ENCODE measurements around the gene PIK3CD.

PIK3CD gene
- 380 to 443 (median 389) reads per million in 3 donors for total RNA-seq

DNA sequence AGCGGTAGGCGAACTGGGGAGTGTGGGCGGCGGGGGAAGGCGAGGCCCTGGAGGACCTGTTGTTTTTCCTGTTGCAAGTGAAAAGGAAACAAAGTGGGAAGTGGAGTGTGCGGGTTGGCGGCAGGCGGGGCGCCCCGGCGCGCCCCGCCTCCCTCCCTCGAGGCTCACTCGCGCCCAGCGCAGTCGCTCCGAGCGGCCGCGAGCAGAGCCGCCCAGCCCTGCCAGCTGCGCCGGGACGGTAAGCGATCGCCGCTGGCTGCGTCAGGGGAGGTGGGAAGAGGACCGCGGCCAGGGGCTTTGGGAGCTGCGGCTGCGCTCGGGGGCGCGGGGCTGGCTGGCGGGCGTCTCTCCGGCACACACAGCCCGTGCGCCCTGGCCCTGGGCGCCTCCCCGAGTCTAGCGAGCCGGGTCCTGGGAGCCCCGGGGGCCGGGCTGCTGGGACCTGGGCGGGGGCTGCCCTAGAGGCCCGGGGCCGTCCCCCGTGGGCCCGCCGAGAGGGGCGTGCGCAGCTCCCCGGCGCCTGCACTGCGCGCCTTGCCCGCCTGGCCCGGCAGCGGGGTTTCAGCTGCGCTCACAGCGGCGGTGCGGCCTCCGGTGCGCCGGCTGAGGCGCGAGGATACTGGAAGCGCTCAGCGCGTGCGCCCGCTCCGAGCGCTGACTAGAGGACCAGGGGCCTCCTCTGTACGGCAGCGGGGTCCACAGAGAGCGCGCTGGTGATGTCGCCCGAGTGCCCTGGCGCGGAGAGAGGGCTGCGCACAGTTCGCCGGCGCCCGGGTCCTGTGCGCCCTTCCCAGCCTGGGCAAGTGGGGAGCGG lies at the start of gene PIK3CD:
Gene PIK3CD (plus strand): TSS at position 167 of the 814 bp plus-strand sequence. CDS start 58,725 bp downstream, outside the sequence.
- no peaks in the 10 kb centered on the region for H3K9me3 ChIP-seq (ENCODE audit: control insufficient read depth, low read length)
- no peaks in the 10 kb centered on the region for H3K36me3 ChIP-seq (ENCODE audit: control insufficient read depth, insufficient read depth, low read length)
- peak within 1 kb of the TSS; percentile 80 for H3K27ac ChIP-seq (ENCODE audit: insufficient read depth, low read length, poor library complexity, severe bottlenecking)
- H3K4me3 ChIP-seq (ENCODE audit: insufficient read depth, low read depth, low read length, poor library complexity, severe bottlenecking) = peak within 1 kb of the TSS; percentile 81
- peak in 2 of 3 donors; percentile 19 to 34 for DNase-seq
- no peaks in the 10 kb centered on the region for H3K27me3 ChIP-seq (replicated peaks; ENCODE audit: control insufficient read depth, insufficient read depth, low read length, poor library complexity, severe bottlenecking)
- peaks cover 32% of the 10 kb centered on the region for H3K4me1 ChIP-seq (ENCODE audit: control insufficient read depth, insufficient read depth, low read length, poor library complexity, severe bottlenecking)

DNA sequence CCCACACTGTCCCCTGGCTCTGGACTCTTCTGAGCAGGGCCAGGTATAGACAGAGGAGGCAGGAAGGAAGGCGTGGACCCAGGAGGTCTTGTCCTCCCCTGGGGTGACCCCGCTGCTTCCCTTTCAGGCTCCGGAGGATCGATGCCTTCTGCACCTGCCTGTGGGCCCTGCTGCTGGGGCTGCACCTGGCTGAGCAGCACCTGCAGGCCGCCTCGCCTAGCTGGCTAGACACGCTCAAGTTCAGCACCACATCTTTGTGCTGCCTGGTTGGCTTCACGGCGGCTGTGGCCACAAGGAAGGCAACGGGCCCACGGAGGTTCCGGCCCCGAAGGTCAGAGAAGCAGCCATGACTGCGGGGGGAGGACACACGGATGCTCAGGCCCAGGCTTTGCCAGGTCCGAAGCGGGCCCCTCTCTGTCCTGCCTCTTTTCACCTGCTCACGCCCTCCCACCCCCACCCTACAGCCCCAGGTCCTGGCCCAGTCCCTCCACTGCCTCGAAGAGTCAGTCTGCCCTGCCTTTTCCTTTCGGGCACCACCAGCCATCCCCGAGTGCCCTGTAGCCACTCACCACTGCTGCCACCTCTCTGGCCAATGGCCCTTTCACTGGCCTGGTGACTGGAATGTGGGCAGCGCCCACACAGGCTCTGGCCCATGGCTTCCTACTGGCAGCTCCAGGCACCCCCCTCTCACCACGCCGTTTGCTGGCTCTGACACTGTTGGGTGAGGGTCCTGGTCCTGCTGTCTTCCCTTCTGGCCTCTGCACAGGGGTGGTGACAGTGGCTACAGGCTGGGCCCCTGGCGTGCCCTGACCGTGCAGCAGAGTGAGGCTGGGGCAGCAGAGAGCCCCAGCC lies 49.4 kb upstream of the PIK3CD start:
- no peaks in the 10 kb centered on the region for H3K27me3 ChIP-seq (replicated peaks; ENCODE audit: control insufficient read depth, insufficient read depth, low read length, poor library complexity, severe bottlenecking)
- H3K4me1 ChIP-seq (ENCODE audit: control insufficient read depth, insufficient read depth, low read length, poor library complexity, severe bottlenecking) = no peaks in the 10 kb centered on the region
- no peak overlapping the region for H3K4me3 ChIP-seq (ENCODE audit: insufficient read depth, low read depth, low read length, poor library complexity, severe bottlenecking)
- H3K27ac ChIP-seq (ENCODE audit: insufficient read depth, low read length, poor library complexity, severe bottlenecking) = no peak overlapping the region
- no peak for DNase-seq
- no peaks in the 10 kb centered on the region for H3K9me3 ChIP-seq (ENCODE audit: control insufficient read depth, low read length)
- H3K36me3 ChIP-seq (ENCODE audit: control insufficient read depth, insufficient read depth, low read length) = peaks cover 23% of the 10 kb centered on the region

DNA sequence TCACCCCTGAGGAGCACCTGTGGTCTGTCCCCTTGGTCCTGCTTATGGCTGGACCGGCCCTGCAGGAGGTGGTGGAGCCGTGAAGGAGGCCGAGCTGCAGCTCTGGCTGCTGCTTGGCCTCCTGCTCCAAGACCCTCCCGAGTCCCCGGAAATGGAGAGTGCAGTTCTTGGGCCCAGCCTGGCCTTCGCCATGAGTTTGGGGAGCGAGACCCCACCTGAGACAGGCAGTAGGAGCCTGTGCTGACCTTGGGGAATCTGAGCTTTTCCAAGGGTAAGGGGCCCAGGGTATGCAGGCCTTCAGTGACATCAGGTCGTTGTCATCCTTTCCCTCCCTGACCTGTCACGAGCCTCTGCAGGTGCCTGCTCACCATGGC lies 48.8 kb upstream of the PIK3CD start:
- H3K4me1 ChIP-seq (ENCODE audit: control insufficient read depth, insufficient read depth, low read length, poor library complexity, severe bottlenecking) = no peaks in the 10 kb centered on the region
- peaks cover 17% of the 10 kb centered on the region for H3K36me3 ChIP-seq (ENCODE audit: control insufficient read depth, insufficient read depth, low read length)
- no peak overlapping the region for H3K27ac ChIP-seq (ENCODE audit: insufficient read depth, low read length, poor library complexity, severe bottlenecking)
- no peak for DNase-seq
- no peaks in the 10 kb centered on the region for H3K9me3 ChIP-seq (ENCODE audit: control insufficient read depth, low read length)
- no peaks in the 10 kb centered on the region for H3K27me3 ChIP-seq (replicated peaks; ENCODE audit: control insufficient read depth, insufficient read depth, low read length, poor library complexity, severe bottlenecking)
- H3K4me3 ChIP-seq (ENCODE audit: insufficient read depth, low read depth, low read length, poor library complexity, severe bottlenecking) = no peak overlapping the region

DNA sequence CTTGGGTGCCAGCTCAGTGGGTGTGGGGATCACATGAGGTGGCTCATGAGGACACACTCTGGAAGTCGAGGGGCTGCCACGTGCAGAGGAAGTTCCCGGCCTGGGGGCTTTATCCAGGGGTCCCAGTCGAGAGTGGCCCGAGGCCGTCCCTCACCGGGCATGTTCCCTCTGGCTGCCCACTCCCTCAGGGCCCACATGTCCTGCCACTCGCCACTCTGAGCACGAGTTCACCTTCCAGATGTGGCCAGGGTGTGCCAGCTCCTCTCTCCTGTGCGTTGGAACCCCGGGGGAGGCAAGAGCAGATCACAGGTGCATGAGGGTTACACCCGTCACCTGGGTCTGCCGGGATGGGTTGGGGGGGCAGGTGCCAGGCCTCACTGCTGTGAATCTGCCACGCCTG lies 48.2 kb upstream of the PIK3CD start:
- H3K36me3 ChIP-seq (ENCODE audit: control insufficient read depth, insufficient read depth, low read length) = peaks cover 12% of the 10 kb centered on the region
- no peaks in the 10 kb centered on the region for H3K27me3 ChIP-seq (replicated peaks; ENCODE audit: control insufficient read depth, insufficient read depth, low read length, poor library complexity, severe bottlenecking)
- H3K9me3 ChIP-seq (ENCODE audit: control insufficient read depth, low read length) = no peaks in the 10 kb centered on the region
- H3K4me1 ChIP-seq (ENCODE audit: control insufficient read depth, insufficient read depth, low read length, poor library complexity, severe bottlenecking) = no peaks in the 10 kb centered on the region
- H3K4me3 ChIP-seq (ENCODE audit: insufficient read depth, low read depth, low read length, poor library complexity, severe bottlenecking) = no peak overlapping the region
- H3K27ac ChIP-seq (ENCODE audit: insufficient read depth, low read length, poor library complexity, severe bottlenecking) = no peak overlapping the region
- no peak for DNase-seq

DNA sequence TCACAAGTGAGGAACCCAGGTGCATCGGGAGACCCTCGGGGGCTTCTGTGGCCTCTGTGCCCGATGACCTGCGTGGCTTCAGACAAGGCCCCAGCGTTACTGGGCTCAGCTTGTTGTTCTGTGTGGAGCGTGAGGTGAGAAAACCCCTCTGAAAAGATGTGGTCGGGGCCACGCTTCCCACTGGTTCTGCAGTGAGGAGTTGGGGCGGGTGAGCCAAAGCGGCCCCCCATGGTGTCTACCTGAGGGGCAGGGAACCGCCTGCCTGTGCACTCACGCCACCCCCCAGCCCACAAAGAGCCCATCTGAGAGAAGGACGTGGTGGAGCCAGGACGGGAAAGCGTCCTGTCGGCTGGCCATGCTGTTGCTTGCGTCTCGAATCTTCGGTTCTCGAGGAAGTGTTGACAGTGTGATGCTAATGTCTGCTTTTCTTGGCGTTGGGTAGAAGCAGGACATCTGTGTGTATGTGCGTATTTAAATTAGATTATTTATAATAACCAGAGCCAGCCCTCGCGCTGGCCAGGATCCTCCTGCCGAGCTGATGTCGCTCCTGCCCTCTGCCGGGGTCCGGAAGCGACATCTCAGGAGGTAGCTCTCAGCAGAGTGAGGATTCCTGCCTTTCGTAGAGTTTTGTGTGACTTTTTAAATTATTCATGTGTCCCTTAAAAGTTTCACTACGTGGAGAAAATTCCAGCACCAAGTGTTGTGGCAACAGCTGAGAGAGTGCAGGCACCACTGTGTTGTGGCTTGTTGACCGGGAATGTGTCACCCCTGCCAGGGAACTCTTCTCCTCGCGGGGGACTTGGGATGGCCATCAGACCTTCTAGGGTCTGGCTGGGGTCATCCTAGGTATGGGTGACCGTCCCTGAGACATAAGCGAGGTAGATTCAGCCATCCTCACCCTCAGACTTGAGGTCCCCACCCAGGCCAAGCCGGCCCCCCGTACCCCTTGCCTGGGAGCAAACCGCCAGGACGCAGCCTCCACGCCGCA lies 47.5 kb upstream of the PIK3CD start:
- H3K4me1 ChIP-seq (ENCODE audit: control insufficient read depth, insufficient read depth, low read length, poor library complexity, severe bottlenecking) = no peaks in the 10 kb centered on the region
- H3K27me3 ChIP-seq (replicated peaks; ENCODE audit: control insufficient read depth, insufficient read depth, low read length, poor library complexity, severe bottlenecking) = no peaks in the 10 kb centered on the region
- DNase-seq = no peak
- H3K9me3 ChIP-seq (ENCODE audit: control insufficient read depth, low read length) = no peaks in the 10 kb centered on the region
- no peak overlapping the region for H3K27ac ChIP-seq (ENCODE audit: insufficient read depth, low read length, poor library complexity, severe bottlenecking)
- H3K36me3 ChIP-seq (ENCODE audit: control insufficient read depth, insufficient read depth, low read length) = peaks cover 12% of the 10 kb centered on the region
- H3K4me3 ChIP-seq (ENCODE audit: insufficient read depth, low read depth, low read length, poor library complexity, severe bottlenecking) = no peak overlapping the region

DNA sequence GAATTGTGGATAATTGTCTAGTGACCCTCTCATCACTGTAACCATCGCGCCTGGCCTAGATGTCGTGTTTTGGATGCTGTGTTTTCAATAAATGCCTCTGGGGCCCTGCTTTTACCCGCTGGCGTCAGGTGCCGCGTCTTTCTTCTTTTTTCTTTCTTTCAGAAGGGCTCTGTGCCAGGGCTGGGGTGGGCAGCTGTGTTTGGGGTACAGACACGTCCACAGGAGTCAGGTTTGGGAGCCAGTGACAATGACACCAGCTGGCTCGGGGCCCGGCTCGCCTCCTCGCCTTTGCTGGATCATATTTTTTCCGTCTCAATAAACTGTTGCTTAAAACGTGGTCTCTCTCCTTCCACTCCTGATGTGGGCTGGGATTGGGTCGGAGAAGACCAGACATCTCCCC lies 46.7 kb upstream of the PIK3CD start:
- no peaks in the 10 kb centered on the region for H3K9me3 ChIP-seq (ENCODE audit: control insufficient read depth, low read length)
- peaks cover 12% of the 10 kb centered on the region for H3K36me3 ChIP-seq (ENCODE audit: control insufficient read depth, insufficient read depth, low read length)
- H3K27ac ChIP-seq (ENCODE audit: insufficient read depth, low read length, poor library complexity, severe bottlenecking) = no peak overlapping the region
- no peak for DNase-seq
- H3K27me3 ChIP-seq (replicated peaks; ENCODE audit: control insufficient read depth, insufficient read depth, low read length, poor library complexity, severe bottlenecking) = no peaks in the 10 kb centered on the region
- H3K4me1 ChIP-seq (ENCODE audit: control insufficient read depth, insufficient read depth, low read length, poor library complexity, severe bottlenecking) = no peaks in the 10 kb centered on the region
- H3K4me3 ChIP-seq (ENCODE audit: insufficient read depth, low read depth, low read length, poor library complexity, severe bottlenecking) = no peak overlapping the region

DNA sequence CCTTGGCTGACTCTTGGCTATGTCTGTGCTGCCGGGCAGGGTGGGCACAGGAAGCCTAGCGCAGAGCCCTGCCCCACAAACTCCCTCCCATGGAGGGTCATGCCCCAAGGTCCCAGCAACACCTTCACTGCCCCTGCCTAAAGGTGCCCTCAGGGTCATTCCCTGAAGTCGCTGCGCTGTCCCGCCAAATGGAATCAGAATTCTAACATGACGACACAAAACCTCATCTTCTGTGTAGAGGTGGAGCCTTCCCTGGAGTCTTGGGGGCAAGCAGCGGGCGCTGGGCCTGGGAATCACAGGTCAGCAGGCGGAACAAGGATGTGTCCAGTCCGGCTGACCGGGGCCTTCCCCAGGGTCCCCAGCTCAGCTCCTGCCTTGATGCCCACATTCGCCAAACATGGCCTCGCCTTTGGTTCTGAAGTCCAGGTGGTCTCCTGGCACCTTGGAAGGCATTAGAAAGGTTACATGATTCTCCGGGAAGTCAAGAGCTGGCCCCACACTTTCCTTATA lies 45.5 kb upstream of the PIK3CD start:
- Histone ChIP-seq H3K4me3 (ENCODE audit: insufficient read depth, low read depth, low read length, poor library complexity, severe bottlenecking) (no peak overlapping the region), H3K36me3 (ENCODE audit: control insufficient read depth, insufficient read depth, low read length) (peaks cover 9% of the 10 kb centered on the region), H3K27me3 (replicated peaks; ENCODE audit: control insufficient read depth, insufficient read depth, low read length, poor library complexity, severe bottlenecking) (no peaks in the 10 kb centered on the region), H3K4me1 (ENCODE audit: control insufficient read depth, insufficient read depth, low read length, poor library complexity, severe bottlenecking) (no peaks in the 10 kb centered on the region), H3K27ac (ENCODE audit: insufficient read depth, low read length, poor library complexity, severe bottlenecking) (no peak overlapping the region), H3K9me3 (ENCODE audit: control insufficient read depth, low read length) (no peaks in the 10 kb centered on the region)
- no peak for DNase-seq

DNA sequence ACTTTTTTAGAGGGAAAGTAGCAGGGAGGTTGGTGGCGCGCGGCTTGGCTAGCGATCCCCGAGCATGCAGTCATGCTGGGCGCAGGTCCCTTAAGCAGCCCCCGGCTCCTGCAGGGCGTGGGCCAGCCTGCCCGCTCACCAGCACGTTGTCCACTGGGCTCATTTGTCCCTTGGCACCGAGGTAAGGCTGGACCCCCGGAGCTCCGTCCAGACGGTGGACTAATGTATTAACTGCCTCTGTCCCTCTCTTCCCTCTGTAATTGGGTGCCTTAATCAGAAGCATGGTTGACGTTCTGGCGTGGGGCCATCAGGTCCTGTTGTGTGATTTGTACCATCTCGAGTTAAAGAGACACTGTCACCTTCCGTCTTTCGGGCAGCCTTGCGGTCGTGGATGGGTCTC lies 45.1 kb upstream of the PIK3CD start:
- Histone ChIP-seq H3K27me3 (replicated peaks; ENCODE audit: control insufficient read depth, insufficient read depth, low read length, poor library complexity, severe bottlenecking) (no peaks in the 10 kb centered on the region), H3K9me3 (ENCODE audit: control insufficient read depth, low read length) (no peaks in the 10 kb centered on the region), H3K4me1 (ENCODE audit: control insufficient read depth, insufficient read depth, low read length, poor library complexity, severe bottlenecking) (no peaks in the 10 kb centered on the region), H3K27ac (ENCODE audit: insufficient read depth, low read length, poor library complexity, severe bottlenecking) (no peak overlapping the region), H3K36me3 (ENCODE audit: control insufficient read depth, insufficient read depth, low read length) (peaks cover 4% of the 10 kb centered on the region), H3K4me3 (ENCODE audit: insufficient read depth, low read depth, low read length, poor library complexity, severe bottlenecking) (no peak overlapping the region)
- DNase-seq = no peak

DNA sequence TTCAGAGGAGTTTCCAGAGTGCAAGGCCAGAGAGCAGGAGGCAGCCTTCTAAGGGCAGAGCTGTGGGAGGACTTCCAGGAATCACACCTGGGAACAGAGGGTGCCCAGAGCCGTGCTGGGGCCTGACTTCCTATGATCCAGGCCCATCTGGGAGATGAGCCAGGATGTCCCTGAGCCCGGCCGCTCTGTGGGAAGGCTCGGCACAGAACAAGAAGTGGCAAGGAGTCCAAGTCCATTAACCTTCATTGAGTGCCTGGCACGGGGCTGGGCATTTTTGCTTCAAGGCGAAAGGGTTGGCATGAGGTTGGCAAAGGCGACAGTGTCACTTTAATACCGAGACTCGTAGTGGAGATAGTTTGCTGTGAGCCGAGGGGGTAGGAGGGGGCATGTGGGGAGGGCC lies 44.6 kb upstream of the PIK3CD start:
- H3K36me3 ChIP-seq (ENCODE audit: control insufficient read depth, insufficient read depth, low read length) = no peaks in the 10 kb centered on the region
- DNase-seq = no peak
- no peaks in the 10 kb centered on the region for H3K4me1 ChIP-seq (ENCODE audit: control insufficient read depth, insufficient read depth, low read length, poor library complexity, severe bottlenecking)
- no peaks in the 10 kb centered on the region for H3K9me3 ChIP-seq (ENCODE audit: control insufficient read depth, low read length)
- no peak overlapping the region for H3K4me3 ChIP-seq (ENCODE audit: insufficient read depth, low read depth, low read length, poor library complexity, severe bottlenecking)
- H3K27me3 ChIP-seq (replicated peaks; ENCODE audit: control insufficient read depth, insufficient read depth, low read length, poor library complexity, severe bottlenecking) = no peaks in the 10 kb centered on the region
- H3K27ac ChIP-seq (ENCODE audit: insufficient read depth, low read length, poor library complexity, severe bottlenecking) = no peak overlapping the region
